ENCODE data around the gene STK10. TPM values are rescaled to one million over a fixed set of nuclear protein-coding genes. Genes with fewer than 3 reads are reported as not detected.

The STK10 gene
- polyA plus RNA-seq, 1 experiment = 14.3 TPM

DNA sequence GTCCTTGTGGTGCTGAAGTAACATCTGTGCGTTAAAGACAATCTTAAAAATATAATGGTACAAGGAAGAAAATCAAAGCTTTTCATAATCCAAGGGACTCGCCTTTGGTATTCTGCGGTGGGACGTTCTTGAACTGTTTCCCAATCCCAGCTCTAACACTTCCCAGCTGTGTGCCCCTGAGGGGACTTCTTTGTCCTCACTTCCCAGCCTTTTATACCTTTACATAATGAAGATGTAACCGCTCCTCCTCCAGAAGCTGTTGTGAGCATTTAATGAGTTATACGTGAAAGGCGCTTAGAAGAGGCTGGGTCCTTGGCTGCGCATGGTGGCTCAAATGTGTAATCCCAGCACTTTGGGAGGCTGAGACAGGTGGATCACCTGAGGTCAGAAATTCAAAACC, 16.9 kb downstream of the STK10 start:
- TF ChIP-seq, protein P1, sequence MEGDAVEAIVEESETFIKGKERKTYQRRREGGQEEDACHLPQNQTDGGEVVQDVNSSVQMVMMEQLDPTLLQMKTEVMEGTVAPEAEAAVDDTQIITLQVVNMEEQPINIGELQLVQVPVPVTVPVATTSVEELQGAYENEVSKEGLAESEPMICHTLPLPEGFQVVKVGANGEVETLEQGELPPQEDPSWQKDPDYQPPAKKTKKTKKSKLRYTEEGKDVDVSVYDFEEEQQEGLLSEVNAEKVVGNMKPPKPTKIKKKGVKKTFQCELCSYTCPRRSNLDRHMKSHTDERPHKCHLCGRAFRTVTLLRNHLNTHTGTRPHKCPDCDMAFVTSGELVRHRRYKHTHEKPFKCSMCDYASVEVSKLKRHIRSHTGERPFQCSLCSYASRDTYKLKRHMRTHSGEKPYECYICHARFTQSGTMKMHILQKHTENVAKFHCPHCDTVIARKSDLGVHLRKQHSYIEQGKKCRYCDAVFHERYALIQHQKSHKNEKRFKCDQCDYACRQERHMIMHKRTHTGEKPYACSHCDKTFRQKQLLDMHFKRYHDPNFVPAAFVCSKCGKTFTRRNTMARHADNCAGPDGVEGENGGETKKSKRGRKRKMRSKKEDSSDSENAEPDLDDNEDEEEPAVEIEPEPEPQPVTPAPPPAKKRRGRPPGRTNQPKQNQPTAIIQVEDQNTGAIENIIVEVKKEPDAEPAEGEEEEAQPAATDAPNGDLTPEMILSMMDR (IDR thresholded peaks at IDR 0.05; ENCODE audit: insufficient read depth, low read depth, low read length) = no peak
- Histone ChIP-seq H3K27me3 (ENCODE audit: control insufficient read depth, insufficient read depth, low read length) (no peaks in the 10 kb centered on the region), H3K36me3 (ENCODE audit: control insufficient read depth, insufficient read depth, low read length) (peaks cover 8% of the 10 kb centered on the region), H3K4me3 (ENCODE audit: low read depth, low read length) (no peak overlapping the region)
- DNase-seq (ENCODE audit: low read depth) = no peak
- CTCF ChIA-PET = no interaction called here
- POLR2A ChIA-PET = no interaction called here

DNA sequence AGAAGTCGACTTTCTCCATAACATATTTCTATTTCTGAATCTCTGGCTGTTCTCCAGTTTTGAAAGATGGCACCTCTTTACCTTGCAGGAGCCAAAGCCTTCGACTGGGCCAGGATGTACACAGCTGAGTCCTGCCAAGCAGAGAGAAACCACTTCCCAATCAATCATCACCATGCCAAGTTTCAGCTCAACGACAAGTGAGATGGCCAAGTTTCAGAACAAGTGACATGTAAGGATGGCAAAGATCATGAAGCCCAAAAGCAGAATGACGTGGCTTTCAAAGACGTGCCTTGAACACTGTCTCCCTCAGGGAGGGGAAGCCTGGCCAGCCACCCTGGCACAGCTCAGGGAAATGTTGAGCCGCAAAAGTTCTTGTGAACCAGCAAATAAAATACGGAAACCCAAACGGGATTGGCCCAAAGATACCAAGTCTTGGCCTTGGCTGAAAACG, 17.7 kb downstream of the STK10 start:
- POLR2A ChIA-PET = no interaction called here
- TF ChIP-seq, protein P1 (IDR thresholded peaks at IDR 0.05; ENCODE audit: insufficient read depth, low read depth, low read length) = no peak
- CTCF ChIA-PET = no interaction called here
- Histone ChIP-seq H3K36me3 (ENCODE audit: control insufficient read depth, insufficient read depth, low read length) (peaks cover 8% of the 10 kb centered on the region), H3K27me3 (ENCODE audit: control insufficient read depth, insufficient read depth, low read length) (no peaks in the 10 kb centered on the region), H3K4me3 (ENCODE audit: low read depth, low read length) (no peak overlapping the region)
- no peak for DNase-seq (ENCODE audit: low read depth)

DNA sequence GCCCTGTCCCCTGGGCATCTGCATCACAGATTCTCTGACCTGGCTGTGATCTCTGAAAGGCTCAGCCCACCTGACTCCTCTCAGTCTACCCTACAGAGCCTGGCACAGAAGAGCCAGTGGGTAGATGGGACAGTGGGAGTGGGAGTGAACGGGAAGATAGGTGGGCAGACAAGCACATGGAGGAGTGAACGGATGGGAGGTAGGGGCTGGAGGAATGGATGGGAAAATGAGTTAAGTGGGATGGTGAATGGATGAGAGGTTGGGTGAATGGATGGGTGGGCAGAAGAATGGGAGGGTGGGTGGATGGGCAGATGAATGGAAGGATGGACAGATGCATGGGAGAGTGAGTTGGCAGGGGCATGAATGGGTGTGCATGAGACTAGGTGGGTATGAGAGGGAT, 18.8 kb downstream of the STK10 start:
- H3K36me3 ChIP-seq (ENCODE audit: control insufficient read depth, insufficient read depth, low read length) = peaks cover 8% of the 10 kb centered on the region
- no peak overlapping the region for H3K4me3 ChIP-seq (ENCODE audit: low read depth, low read length)
- DNase-seq (ENCODE audit: low read depth) = no peak
- TF ChIP-seq, protein P1 (IDR thresholded peaks at IDR 0.05; ENCODE audit: insufficient read depth, low read depth, low read length) = no peak
- no peaks in the 10 kb centered on the region for H3K27me3 ChIP-seq (ENCODE audit: control insufficient read depth, insufficient read depth, low read length)
- ChIA-PET POLR2A (no interaction called here), CTCF (no interaction called here)

DNA sequence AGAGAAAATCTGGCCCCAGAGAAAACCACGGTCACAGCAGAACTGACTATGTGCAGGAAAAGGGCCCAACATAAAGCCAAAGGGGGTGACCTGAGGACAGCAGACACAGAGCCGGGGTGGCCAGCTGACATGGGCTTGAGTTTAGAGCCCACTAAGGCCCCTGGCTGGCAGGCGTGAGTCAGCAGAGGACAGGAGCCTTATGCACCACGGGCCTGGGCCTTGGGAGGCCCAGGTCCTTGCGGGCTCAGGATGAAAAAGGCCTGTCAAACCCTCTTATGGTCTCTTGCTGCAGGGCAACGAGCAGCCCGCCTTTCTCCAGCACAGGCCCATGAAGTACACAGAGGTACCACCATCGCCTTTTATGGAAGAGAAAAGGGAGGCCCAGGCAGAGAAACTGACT, 19.7 kb downstream of the STK10 start:
- ChIA-PET POLR2A (no interaction called here), CTCF (no interaction called here)
- no peak for DNase-seq (ENCODE audit: low read depth)
- H3K36me3 ChIP-seq (ENCODE audit: control insufficient read depth, insufficient read depth, low read length) = peaks cover 5% of the 10 kb centered on the region
- TF ChIP-seq, protein P1 (IDR thresholded peaks at IDR 0.05; ENCODE audit: insufficient read depth, low read depth, low read length) = no peak
- no peaks in the 10 kb centered on the region for H3K27me3 ChIP-seq (ENCODE audit: control insufficient read depth, insufficient read depth, low read length)
- H3K4me3 ChIP-seq (ENCODE audit: low read depth, low read length) = no peak overlapping the region

DNA sequence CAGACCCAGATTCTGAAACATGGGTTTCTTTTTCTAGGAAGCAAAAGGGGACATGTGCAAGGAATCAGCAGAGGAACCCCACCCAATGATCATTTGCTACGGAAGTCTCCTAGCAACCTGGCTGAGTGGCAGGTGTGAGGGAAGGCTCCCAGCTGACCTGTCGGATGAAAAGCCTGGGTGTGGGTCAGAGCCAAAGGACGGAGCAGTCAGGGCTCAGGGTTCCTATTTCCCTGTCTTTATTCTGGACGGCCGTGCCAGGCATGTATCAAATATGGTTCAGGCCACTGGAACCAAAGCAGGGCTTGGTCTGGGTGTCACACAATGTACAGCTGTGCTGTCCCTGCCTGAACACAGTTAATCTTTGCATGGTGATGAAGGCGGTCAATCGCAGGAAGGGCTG, 20.1 kb downstream of the STK10 start:
- POLR2A ChIA-PET = no interaction called here
- TF ChIP-seq, protein P1 (IDR thresholded peaks at IDR 0.05; ENCODE audit: insufficient read depth, low read depth, low read length) = no peak
- H3K36me3 ChIP-seq (ENCODE audit: control insufficient read depth, insufficient read depth, low read length) = peaks cover 5% of the 10 kb centered on the region
- H3K27me3 ChIP-seq (ENCODE audit: control insufficient read depth, insufficient read depth, low read length) = no peaks in the 10 kb centered on the region
- no peak overlapping the region for H3K4me3 ChIP-seq (ENCODE audit: low read depth, low read length)
- CTCF ChIA-PET = interaction anchor here (0.6 to 1.3 kb wide), 2 partner anchors 8 to 19 kb away, joined by 3 read pairs; no protein-coding TSS in a partner anchor
- DNase-seq (ENCODE audit: low read depth) = no peak

All from BJ (cell line).